GM19238 (cell line): Measurements from ENCODE around the gene KRTAP10-9.
"Not testable (repeated sequence)": the region's sequence is repeated elsewhere in the genome, so short reads cannot be mapped to it uniquely, and the experiment has no call there.

Experiments
- DNase-seq: peaks from one replicate; pipeline ENCODE4 v3.0.0; 2011; ENCODE audit warnings: low spot score; ENCODE audit not compliant: insufficient read length

The KRTAP10-9 gene

GRCh38 chr21:44614161-44614631 is 12.7 kb upstream of the KRTAP10-9 start:
- DNase-seq, result no peak

- DNase-seq, result no peak
Measured at GRCh38 chr21:44614961-44615391, 11.9 kb upstream of the KRTAP10-9 start.

- DNase-seq, result no peak
Measured at GRCh38 chr21:44615466-44615865, 11.4 kb upstream of the KRTAP10-9 start.

GRCh38 chr21:44615911-44616590 is 10.8 kb upstream of the KRTAP10-9 start:
- DNase-seq, result no peak

- no peak for DNase-seq
Measured at GRCh38 chr21:44616591-44616926, 10.3 kb upstream of the KRTAP10-9 start.

- DNase-seq, result no peak
Measured at GRCh38 chr21:44617071-44617501, 9.8 kb upstream of the KRTAP10-9 start.

GRCh38 chr21:44618504-44618903 is 8.4 kb upstream of the KRTAP10-9 start:
- no peak for DNase-seq

GRCh38 chr21:44618909-44619308 is 8.0 kb upstream of the KRTAP10-9 start:
- DNase-seq, result no peak

GRCh38 chr21:44619886-44620285 is 7.0 kb upstream of the KRTAP10-9 start:
- no peak for DNase-seq

GRCh38 chr21:44623575-44623974 is 3.3 kb upstream of the KRTAP10-9 start:
- no peak for DNase-seq

GRCh38 chr21:44625756-44626155 is 1.1 kb upstream of the KRTAP10-9 start:
- DNase-seq, result no peak

- DNase-seq, result no peak
Measured at GRCh38 chr21:44626262-44626661, 631 bp upstream of the KRTAP10-9 start.

- DNase-seq, result not testable (repeated sequence)
Measured at GRCh38 chr21:44627181-44627822, 409 bp downstream of the KRTAP10-9 start.

GRCh38 chr21:44627831-44628233 is 939 bp downstream of the KRTAP10-9 start:
- not testable (repeated sequence) for DNase-seq

GRCh38 chr21:44628707-44629391 is 2.0 kb downstream of the KRTAP10-9 start:
- DNase-seq, result no peak

GRCh38 chr21:44630440-44630839 is 3.5 kb downstream of the KRTAP10-9 start:
- DNase-seq, result no peak

GRCh38 chr21:44632067-44632466 is 5.2 kb downstream of the KRTAP10-9 start:
- DNase-seq, result no peak

GRCh38 chr21:44636209-44637017 is 9.5 kb downstream of the KRTAP10-9 start:
- DNase-seq, result no peak

- DNase-seq, result no peak
Measured at GRCh38 chr21:44637018-44637850, 10.3 kb downstream of the KRTAP10-9 start, which contains the start of gene KRTAP10-10. TSS of gene KRTAP10-10 (plus strand) at chr21:44637356. CDS start at chr21:44637418, 62 bp downstream.

GRCh38 chr21:44637851-44638348 is 11.0 kb downstream of the KRTAP10-9 start:
- not testable (repeated sequence) for DNase-seq
